AG04449 (cell line): ENCODE data around the gene POLA2.

Source experiments
- CTCF ChIA-PET: fragments of 350-600 bp; formaldehyde crosslinking; extraction: SDS; loops from one replicate; lab custom pipeline; 2021; ENCODE audit warnings: antibody characterized with exemption; lab: Yijun Ruan, JAX
- POLR2A ChIA-PET: fragments of 400-600, 350-600 bp; formaldehyde crosslinking; extraction: SDS; loops from one replicate; lab custom pipeline; 2020; ENCODE audit warnings: antibody characterized with exemption, inconsistent platforms; lab: Yijun Ruan, JAX
- DNase-seq: peaks from one replicate; pipeline ENCODE4 v3.0.0-alpha.2; 2010; ENCODE audit warnings: low read depth, low spot score
- H3K4me3 ChIP-seq: 2 replicates; pipeline ENCODE4 v1.5.1; 2011; ENCODE audit warnings: low read depth, mild to moderate bottlenecking, control low read depth, low read length
- CTCF ChIP-seq: IDR thresholded peaks from one replicate; pipeline ENCODE4 v1.5.1; 2011; ENCODE audit warnings: mild to moderate bottlenecking, moderate library complexity, low read length, control low read depth, inconsistent platforms; ENCODE audit not compliant: insufficient read depth; ENCODE audit errors: missing control alignments

Gene POLA2

GRCh38 chr11:65316227-65317024, 54.7 kb downstream of the POLA2 start:
- TF ChIP-seq CTCF = no peak
- ChIA-PET CTCF (interaction anchor here (0.8 to 34.5 kb wide), 11 partner anchors 13 to 302 kb away, joined by 3 to 1993 read pairs (median 9); partner anchors contain the start of genes ARL2, DPF2 and POLA2), POLR2A (interaction anchor here (0.6 to 4.9 kb wide), 10 partner anchors 9 to 220 kb away, joined by 3 to 54 read pairs (median 4); partner anchors contain the start of genes DPF2, POLA2 and VPS51)
- H3K4me3 ChIP-seq = peak overlapping the region; percentile 87
- peak; percentile 86 for DNase-seq

GRCh38 chr11:65317025-65317786, 55.4 kb downstream of the POLA2 start:
- DNase-seq = no peak
- TF ChIP-seq CTCF = no peak
- POLR2A ChIA-PET = interaction anchor here (0.7 to 4.9 kb wide), 8 partner anchors 8 to 221 kb away, joined by 3 to 54 read pairs (median 4); partner anchors contain the start of genes DPF2 and VPS51
- H3K4me3 ChIP-seq = peak overlapping the region; percentile 87
- CTCF ChIA-PET = interaction anchor here (1.0 to 34.5 kb wide), 8 partner anchors 12 to 112 kb away, joined by 3 to 1993 read pairs (median 10); partner anchors contain the start of genes DPF2 and POLA2

GRCh38 chr11:65320386-65321075, 58.8 kb downstream of the POLA2 start:
- no peak for TF ChIP-seq CTCF
- no peak for DNase-seq
- ChIA-PET CTCF (interaction anchor here (1.0 to 34.5 kb wide), 3 partner anchors 9 to 37 kb away, joined by 3 to 1993 read pairs (median 359); partner anchors contain the start of genes DPF2 and POLA2), POLR2A (no interaction called here)
- no peak overlapping the region for H3K4me3 ChIP-seq

GRCh38 chr11:65321076-65321475, 59.3 kb downstream of the POLA2 start:
- TF ChIP-seq CTCF = no peak
- ChIA-PET POLR2A (no interaction called here), CTCF (interaction anchor here (13.7 to 34.5 kb wide), 2 partner anchors 8 to 37 kb away, joined by 359 to 1993 read pairs; partner anchors contain the start of genes DPF2 and POLA2)
- H3K4me3 ChIP-seq = no peak overlapping the region
- no peak for DNase-seq

GRCh38 chr11:65321828-65322485, 60.2 kb downstream of the POLA2 start:
- no peak overlapping the region for H3K4me3 ChIP-seq
- no peak for TF ChIP-seq CTCF
- ChIA-PET POLR2A (no interaction called here), CTCF (interaction anchor here (13.7 to 34.5 kb wide), 2 partner anchors 7 to 38 kb away, joined by 359 to 1993 read pairs; partner anchors contain the start of genes DPF2 and POLA2)
- DNase-seq = no peak
